DMS79 treated with DMSO at 0.1 percent for 48 hours (cell line): ENCODE measurements around the gene TMEM253.

Source experiments
- DNase-seq: peaks from one replicate; lab custom pipeline; 2025; lab: John Stamatoyannopoulos, UW

The TMEM253 gene

DNA sequence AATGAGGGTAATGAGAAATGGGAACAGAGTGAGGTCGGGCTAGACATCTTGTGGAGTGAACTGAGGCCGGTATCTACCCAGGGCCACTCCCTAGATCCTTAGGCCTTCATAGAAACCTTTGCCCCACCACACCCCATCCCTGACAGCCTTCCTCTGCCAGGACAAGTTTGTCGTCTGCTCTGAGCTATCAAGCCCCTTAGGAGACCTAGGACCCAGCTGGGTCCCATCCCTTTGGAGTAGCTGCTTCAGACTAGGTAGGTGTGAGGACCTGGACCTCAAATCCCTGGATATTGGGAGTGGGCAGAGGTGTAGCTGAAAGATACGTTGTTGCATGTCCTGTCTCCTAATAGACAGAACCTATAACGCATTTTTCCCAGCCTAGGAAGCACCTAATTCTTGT lies at the start of gene TMEM253:
TMEM253 (plus strand) TSS at position 136 of the 400 bp plus-strand sequence. CDS start 278 bp downstream, outside the sequence.
- no peak for DNase-seq

DNA sequence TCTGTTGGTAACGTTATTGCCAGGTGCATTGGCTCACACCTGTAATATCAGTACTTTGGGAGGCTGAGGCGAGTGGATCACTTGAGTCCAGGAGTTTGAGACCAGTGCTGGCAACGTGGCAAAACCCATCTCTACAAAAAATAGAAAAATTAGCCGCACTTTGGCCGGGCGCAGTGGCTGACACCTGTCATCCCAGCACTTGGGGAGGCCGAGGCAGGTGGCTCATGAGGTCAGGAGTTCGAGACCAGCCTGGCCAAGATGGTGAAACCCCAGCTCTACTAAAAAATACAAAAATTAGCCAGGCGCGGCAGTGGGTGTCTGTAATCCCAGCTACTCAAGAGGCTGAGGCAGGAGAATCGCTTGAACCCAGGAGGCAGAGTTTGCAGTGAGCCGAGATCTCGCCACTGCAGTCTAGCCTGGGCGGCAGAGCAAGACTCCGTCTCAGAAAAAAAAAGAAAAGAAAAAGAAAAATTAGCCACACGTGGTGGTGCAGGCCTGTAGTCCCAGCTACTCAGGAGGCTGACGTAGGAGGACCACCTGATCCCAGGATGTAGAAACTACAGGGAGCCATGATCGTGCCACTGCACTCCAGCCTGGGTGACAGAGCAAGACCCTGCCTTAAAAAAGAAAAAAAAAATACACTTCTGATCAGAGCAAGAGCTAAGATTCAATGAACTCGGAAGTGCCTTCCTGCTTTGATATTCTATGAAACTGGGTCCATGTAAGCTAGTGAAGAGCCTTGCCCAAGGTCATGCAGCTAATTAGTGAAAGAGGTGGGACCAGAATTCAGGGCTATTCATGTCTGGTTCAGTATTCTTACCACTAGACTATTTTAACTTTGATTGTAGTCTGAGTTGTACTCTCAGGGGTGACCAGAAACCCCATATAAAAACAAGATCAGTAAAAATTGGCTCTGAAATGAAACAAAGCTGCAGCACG lies 47.4 kb upstream of the TMEM253 start:
- DNase-seq: no peak

DNA sequence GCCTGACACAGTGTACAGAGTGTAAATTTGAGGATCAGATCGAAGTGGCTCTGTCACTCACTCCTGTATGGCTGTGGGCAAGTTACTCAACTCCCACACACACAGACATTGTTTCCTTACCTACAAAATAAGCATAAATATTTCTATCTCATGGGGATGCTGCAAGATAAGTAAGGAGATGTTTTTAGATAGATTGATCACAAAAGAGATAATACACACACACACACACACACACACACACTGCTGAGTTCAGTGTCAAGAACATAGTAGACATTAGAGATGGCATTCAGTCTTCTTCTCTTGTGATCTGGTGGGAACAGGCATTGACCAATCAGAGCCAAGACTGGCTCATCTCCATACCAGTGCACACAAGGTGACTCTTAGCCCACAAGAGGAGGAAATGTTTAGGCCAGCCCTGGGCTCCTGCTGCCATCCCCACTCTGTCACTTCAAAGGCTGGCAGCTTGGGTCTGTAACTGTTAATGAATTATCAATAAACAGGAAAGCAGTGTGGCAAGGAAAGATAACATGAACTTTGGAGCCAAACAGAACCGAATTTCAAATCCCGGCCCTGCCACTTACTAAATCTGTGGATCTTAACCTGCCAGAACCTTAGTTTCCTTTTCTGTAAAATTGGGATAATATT lies 46.6 kb upstream of the TMEM253 start:
- no peak for DNase-seq

DNA sequence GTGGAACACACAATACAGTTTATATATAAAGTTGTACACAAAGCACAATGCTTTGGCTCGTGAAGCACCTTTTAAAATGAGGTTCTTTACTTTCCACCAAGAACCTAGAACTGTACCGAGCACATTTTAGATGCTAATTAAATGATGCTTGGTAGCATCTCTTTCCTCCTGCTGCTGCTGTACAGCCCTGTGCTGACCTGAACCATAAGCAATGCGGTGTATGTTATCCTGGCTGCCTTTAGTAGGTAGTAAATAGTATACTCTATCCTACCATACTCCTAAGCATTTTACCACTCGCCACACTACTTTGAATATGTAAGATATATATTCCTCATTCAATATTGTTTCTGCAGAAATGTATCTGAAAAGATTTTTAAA lies 46.1 kb upstream of the TMEM253 start:
- no peak for DNase-seq

DNA sequence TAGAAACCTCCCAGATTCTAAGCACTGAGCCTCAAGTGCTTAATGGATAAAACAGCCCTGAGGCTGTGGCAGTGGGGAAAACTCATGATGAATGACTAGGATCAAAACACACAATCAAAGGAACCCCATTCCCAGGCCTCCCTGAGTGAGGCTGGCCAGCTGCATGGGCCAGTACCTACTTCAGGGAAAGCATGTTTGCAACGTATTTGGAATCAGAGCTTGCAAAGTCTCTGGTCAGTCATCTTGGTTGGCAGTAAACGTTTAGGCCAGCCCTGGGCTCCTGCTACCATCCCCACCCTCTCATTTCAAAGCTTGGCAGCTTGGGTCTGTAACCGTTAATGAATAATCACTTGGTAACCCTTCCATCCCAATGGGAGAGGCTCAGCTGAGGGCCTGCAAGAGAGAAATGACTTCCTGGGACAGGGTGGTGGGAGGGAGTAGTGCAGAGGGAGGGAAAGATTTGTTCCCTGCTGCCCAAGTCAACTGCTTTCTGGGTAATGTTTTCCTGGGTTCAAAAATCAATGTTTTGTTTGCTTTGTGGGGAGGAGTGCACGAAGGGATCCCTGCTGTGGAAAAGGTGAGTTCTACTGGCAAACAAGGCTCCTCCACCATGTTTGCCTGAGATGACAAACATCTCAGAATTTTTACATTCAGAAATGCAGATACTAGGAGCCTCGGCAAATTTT lies 45.3 kb upstream of the TMEM253 start:
- DNase-seq: no peak

DNA sequence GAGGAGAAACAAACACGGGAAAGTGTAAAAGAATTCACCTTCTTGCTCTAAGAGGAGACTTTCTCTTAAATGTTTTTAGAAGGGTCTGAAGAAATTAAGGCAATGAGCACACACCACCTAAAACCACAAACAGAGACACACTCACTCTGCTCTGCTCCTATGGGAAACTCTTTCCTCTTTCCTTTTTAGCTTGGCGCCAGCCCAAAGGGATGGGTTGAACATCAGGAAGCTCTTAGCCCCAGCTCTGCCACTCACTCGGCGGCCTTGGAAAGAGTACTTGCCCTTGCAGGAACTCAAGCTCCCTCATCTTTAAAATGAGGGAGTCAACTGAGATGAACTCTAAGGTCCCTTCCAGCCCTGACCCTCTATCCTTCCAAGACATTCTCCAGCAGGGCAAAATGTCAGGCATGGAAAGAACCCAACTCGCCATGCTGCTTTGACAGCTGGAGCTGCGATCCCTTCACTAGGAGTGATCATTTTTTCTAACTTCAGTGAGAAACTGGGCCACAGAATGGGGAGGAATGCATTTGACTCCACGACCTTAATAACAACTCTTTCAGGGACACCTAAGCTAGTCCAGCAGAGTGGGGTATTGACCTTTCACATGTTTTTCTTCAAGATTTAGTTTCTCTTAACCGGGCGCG lies 44.2 kb upstream of the TMEM253 start:
- DNase-seq: no peak

DNA sequence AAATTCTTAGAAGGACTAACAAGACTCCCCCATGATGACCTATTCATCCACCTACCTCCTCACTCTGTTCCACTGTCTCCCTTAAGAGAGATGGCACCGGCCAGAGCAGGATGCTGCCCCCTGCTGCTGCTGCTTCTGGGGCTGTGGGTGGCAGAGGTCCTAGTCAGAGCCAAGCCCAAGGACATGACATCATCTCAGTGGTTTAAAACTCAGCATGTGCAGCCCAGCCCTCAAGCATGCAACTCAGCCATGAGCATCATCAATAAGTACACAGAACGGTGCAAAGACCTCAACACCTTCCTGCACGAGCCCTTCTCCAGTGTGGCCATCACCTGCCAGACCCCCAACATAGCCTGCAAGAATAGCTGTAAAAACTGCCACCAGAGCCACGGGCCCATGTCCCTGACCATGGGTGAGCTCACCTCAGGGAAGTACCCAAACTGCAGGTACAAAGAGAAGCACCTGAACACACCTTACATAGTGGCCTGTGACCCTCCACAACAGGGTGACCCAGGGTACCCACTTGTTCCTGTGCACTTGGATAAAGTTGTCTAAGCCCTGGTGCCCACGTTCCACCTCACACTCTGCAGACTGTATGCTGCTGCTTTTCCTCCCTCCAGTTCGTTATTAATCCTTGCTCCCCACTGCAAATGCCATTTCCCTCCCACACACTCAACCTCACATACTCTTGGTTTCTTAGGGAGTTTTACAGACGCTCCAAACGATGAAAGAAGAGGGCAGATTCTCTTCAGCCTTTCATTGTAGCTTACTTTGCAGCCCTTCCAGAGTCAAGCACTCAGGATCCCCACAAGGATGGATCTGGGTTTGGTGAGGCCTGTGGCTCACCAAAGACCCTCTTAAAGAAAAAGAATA lies 42.8 kb upstream of the TMEM253 start, which contains the start of gene RNASE8:
RNASE8 (plus strand) TSS at position 20 of the 873 bp plus-strand sequence; CDS start at position 91, 71 bp downstream.
- DNase-seq: no peak

- no peak for DNase-seq
Observed at GRCh38 chr14:21058903-21059302, 42.0 kb upstream of the TMEM253 start.

DNA sequence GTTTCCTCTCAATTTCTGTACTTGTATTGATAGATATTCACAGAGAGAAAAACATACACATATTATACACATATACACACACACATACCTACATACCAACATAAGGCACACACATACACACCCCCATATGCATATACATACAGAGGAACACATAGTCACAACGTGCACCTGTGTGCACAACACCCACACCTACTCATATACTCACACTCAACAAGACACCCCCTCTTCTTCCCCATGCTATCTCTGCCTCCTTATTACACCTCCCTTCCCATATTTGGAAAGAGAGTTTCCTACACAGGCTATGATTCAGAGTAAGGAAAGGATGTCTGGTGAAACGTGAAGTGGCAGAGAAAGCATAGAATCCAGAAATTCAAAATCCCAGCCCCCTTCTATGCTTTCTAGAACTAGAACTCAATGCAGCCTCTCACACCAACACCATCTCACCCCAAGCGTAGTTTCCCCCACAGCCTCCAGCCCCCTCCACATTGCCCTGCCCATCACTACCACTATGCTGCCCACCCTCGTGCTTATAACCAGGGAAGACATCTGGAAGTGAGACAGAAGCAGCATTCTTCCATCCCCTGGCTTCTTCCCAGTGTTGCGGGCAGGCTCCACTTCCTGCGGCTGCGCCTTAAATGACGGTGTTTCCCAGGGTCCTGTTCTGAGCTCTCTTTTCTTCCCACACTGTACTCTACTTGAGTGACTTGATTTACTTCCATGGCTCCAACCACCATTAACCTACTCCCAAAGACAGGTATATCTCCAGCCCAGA lies 40.8 kb upstream of the TMEM253 start:
- no peak for DNase-seq

DNA sequence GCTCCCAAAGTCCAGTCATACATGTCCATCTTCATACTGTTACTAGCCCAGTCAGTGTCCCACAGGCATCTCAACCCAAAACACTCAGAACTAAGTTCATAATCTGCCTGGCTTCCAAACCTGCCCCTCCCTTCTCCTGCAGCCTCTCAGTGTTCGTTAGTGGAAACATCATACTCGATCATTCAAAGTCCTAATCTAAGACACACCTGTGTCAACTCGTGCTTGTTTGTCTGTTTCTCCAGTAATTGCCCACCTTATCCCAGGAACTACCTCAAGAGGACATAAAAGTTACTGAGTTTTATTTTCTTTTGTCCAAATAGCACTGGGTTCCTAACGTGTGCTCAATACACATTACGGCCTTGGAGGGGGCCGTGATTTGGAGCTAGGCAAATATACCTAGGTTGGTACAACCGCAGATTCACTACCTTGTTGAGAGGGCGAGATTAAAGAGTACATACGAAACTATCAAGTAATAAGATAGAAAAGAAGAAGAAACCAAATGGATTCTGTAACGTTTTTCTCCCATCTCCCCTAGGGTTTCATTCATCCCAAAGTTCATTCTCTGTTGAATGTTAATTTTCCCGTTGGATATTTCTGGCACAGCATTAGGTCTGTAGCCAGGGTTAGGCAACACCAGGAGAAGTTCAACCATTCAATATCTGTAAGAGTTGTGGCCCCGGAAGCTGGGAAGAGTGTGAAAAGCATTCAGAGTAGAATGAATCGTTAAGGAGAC lies 40.1 kb upstream of the TMEM253 start:
- no peak for DNase-seq

DNA sequence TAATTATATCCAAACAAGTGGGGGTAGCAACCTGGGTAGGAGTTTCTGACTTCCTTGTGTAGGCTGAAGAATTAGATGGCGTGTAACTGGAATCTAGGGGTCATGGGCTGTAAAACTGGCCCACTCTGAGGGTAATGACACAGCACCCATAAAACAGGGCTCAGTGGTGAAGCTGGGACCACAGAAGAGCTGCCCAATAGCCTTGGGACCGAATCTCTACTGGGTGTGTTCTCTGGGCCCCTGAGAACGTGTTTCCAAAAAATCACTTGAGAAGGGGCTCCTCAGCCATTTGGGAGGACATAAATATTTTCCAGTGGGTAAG lies 39.6 kb upstream of the TMEM253 start:
- DNase-seq: no peak

DNA sequence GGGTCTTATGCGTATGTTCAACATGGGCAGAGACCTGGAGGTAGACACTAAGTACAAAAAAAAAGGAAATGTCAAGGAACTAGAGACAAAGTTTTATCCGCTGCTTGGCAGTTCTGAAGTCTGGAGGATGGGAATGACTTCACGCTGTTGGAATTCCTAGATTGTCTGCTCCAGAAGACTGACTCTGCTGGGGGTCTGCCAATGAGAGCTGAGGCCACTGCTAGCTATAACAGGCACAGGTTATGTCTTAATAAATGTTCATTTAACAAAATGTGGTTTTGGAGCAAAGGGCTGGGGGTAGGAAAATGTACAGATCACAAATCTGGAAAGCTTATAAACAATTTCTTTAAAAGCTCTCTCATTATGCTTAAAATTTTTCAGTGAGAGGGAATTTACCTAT lies 37.4 kb upstream of the TMEM253 start:
- DNase-seq: no peak

GRCh38 chr14:21066882-21067502 lies 33.9 kb upstream of the TMEM253 start:
- peak; percentile 53 for DNase-seq

DNA sequence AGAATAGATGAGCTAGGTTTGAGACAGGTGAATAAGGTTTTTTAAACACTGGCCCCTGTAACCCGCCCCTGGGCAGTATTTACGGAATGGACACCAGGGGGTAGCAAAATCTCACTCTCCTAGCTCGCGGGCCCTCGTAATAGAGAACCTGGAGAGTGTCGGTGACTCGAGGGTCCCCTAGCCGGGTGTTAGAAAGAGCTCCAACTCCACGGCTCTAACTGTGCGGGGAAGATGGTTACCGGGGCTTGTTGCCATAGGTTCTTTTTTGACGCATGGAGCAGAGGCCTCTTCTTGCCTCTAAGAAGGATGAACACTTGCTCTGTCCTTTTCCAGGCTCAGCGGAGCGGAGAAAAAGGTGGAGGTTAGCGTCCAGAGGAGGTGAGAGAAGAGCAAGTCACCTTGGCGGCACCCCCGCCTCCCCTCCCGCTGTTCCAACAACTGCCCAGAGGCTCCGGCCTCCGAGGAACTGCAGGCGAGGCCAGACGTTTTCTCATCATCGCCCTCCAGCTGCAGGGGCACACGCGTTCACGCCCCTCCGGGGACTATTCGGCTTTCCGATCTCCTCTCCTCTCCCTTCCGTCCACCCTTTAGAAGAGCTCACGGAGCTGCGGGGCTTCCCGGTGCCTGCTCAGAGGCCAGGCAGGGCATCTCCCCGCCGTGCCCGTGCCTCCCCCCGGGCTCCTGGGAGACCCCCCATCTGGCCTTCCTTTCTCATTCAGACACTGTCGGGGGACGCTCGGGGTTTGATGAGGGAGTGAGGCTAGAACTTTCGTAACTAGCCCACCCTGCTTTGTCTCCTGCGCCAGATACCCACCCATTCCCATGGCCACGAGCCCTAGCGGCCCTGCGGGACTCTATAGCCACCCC lies 32.1 kb upstream of the TMEM253 start:
- DNase-seq: peak; percentile 96

DNA sequence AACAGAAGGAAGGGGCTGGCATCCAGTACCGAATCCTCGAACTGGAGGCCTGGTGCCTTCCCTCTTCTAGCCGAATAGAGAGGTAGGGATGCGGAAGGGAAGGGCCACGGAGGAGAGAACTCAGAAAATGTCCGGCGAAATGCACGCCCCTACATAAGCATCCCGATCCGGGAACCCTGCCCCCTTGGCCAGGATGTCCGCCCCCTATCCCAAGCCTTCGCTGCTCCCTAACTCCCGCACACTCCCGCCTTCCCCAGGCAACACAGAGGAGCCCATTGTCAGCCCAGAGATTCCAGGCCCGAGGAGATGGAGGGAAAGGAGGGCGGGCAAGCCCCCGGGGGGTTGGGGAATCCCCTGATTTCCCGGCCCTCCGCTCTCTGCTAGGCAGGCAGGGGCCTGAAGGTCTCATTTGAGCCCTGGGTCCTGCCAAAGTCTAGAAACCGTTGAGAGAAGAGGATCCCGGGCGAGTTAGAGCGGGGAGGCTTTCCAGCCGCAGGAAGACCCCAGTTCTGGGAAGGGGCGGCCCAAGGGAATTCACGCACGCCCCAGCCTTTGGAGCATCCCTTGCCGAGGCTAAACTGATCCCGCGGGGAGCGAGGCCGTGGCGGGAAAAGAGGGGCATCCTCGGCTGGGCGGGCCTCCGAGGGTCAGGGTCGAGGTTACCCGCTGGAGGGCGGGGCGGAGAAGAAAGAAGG lies 31.3 kb upstream of the TMEM253 start:
- peak; percentile 73 for DNase-seq

DNA sequence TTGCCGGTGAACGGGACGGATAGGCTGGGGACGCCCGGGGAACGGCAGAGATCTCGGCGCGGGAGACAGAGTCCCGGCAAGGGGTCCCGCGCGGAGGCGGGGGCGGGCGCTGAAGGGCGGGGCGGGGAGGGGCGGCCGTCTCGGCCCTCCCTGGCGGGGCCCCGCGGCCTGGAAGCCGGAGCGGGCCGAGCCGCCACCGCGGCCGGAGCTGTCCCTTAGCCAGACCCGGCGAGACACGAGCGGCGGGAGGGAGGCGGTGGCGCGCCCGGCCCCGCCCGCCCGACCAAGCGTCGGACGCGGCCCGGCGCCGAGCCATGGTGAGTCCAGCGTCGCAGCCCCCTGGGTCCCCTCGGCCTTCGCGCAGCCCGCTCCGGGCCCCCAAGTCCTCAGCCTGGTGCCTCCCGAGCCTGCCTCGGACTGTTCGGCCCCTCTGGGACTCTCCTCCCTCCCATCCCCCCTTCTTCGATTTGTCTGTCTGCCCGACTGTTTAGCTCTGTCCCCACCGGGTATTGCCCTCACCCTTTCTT lies 30.7 kb upstream of the TMEM253 start, which contains the start of gene ARHGEF40:
ARHGEF40 (plus strand) TSS at position 222 of the 527 bp plus-strand sequence; CDS start at position 315, 93 bp downstream.
- DNase-seq: no peak

DNA sequence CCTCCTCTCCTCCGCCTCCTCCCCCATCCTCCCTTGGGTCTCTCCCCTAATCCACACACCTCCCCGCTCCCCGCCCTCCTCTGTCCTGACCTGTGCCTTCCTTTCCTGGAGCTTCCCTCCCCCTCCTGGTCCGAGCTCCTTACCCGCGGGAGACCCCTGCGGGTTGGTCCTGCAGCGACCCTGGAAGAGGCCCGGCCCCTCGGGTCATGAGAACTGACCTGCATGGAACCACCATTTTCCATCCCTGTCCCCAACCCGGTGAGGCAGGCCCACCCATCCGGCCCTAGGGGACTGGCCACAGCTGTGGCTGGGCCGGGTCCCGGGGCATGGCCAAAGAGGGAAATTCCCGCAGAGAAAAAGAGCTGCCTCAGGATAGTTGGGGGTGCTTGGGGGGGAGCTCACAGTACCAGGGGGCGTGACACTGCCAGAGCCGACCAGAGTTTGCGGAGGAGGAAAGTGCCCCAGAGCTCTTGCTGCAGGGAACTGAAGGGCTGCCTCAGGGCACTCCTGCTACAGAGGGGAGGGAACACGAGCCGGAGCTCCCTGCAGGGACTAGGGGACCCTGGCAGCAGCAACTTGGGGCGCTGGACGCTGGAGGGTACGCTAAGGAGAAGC lies 30.1 kb upstream of the TMEM253 start:
- DNase-seq: peak; percentile 71
